NCI-H2107 treated with DMSO at 0.1 percent for 48 hours (cell line): Measurements from ENCODE around the gene SNCAIP.

Source experiments
- DNase-seq: peaks from one replicate; lab custom pipeline; 2025; ENCODE audit not compliant: unreplicated experiment; lab: John Stamatoyannopoulos, UW

Gene SNCAIP

GRCh38 chr5:122492675-122493074, 180.6 kb downstream of the SNCAIP start:
- no peak for DNase-seq

GRCh38 chr5:122493091-122494021, 181.3 kb downstream of the SNCAIP start:
- no peak for DNase-seq

GRCh38 chr5:122494109-122494508, 182.1 kb downstream of the SNCAIP start:
- peak; percentile 17 for DNase-seq

- no peak for DNase-seq
Measured at GRCh38 chr5:122498163-122498562, 186.1 kb downstream of the SNCAIP start.

- no peak for DNase-seq
Measured at GRCh38 chr5:122499585-122499984, 187.5 kb downstream of the SNCAIP start.

- no peak for DNase-seq
Measured at GRCh38 chr5:122500245-122501088, 188.4 kb downstream of the SNCAIP start.

- no peak for DNase-seq
Measured at GRCh38 chr5:122501089-122501435, 189.0 kb downstream of the SNCAIP start.

- no peak for DNase-seq
Measured at GRCh38 chr5:122507045-122507444, 195.0 kb downstream of the SNCAIP start.

GRCh38 chr5:122507581-122507980, 195.5 kb downstream of the SNCAIP start:
- no peak for DNase-seq

- DNase-seq, result no peak
Measured at GRCh38 chr5:122508623-122509022, 196.6 kb downstream of the SNCAIP start.
